HG03520 (cell line): Measurements from ENCODE around the gene NTF4.
A peak's percentile ranks its signal among the peaks of the same experiment; 100 is the strongest.
"Not testable (repeated sequence)": the region's sequence is repeated elsewhere in the genome, so short reads cannot be mapped to it uniquely, and the experiment has no call there.

Source experiments
- ATAC-seq: cut with Tn5 transposase; IDR thresholded peaks from one replicate; pipeline ENCODE4 v1.9.1; 2021; ENCODE audit warnings: mild to moderate bottlenecking, moderate library complexity; ENCODE audit not compliant: unreplicated experiment

The NTF4 gene

GRCh38 chr19:49091391-49092038 is 26.9 kb upstream of the NTF4 start:
- ATAC-seq = no peak

GRCh38 chr19:49086296-49086695 is 21.7 kb upstream of the NTF4 start:
- ATAC-seq = no peak

- no peak for ATAC-seq
These were observed 21.2 kb upstream of the NTF4 start for GRCh38 chr19:49085868-49086232.

- ATAC-seq = peak; percentile 79
These were observed 20.6 kb upstream of the NTF4 start, which contains the start of gene SNRNP70 for GRCh38 chr19:49085020-49085867. SNRNP70 (plus strand) TSS chr19:49085451; CDS start chr19:49086415, 964 bp downstream.

DNA sequence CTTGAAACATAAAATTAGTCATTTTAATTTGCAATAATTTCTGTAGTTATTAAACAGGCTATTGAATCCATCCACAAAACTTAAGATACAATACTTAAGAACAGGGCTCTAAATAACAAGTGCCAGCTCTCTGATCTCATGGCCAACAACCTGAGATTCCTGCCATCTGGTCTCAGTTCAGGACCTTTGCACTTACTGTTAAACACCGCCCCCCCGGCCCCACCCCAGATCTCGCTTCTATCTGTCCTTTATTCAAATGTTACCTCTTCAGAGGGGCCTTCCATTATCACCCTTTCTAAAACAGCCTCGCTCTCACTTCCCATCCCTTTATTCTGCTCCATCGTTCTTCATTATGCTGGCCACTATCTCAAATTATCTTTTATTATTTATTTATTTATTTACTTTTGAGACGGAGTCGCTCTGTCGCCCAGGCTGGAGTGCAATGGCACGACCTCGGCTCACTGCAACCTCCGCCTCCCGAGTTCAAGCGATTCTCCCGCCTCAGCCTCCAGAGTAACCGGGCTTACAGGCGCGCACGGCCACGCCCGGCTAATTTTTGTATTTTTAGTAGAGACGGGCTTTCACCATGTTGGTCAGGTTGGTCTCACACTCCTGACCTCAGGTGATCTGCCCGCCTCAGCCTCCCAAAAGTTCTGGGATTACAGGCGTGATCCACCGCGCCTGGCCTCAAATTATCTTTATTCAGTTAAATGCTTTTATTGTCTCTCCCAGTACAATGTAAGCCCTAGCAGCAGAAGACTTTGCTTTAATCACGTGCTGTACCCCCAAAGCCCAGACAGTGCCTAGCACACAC is 19.8 kb upstream of the NTF4 start:
- no peak for ATAC-seq

DNA sequence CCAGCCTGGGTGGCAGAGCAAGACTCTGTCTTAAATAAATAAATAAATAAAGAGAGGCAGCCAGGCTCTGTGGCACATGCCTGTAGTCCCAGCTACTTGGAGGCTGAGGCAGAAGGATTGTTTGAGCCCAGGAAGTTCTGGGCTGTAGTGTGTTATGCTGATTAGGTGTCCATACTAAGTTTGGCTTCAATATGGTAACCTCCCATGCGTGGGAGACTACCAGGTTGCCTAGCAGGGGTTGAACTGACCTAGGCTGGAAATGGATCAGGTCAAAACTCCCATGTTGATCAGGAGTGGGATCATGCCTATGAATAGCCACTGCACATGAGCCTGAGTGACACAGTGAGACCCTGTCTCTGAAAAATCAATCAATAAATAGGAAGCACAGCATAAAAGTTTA is 16.7 kb upstream of the NTF4 start:
- no peak for ATAC-seq

- no peak for ATAC-seq
These were observed 15.8 kb upstream of the NTF4 start for GRCh38 chr19:49080392-49080791.

DNA sequence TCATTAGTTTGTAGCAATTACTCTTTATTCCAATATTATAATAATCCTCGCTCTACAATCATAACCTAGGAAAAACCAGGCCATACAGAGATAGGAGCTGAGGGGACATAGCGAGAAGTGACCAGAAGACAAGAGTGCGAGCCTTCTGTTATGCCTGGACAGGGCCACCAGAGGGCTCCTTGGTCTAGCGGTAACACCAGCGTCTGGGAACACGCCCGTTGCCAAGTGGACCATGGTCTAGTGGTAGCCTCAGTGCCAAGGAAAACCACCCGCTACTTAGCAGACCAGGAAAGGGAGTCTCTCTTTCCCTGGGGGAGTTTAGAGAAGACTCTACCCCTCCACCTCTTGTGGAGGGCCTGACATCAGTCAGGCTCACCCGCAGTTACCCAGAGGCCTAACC is 10.3 kb upstream of the NTF4 start:
- ATAC-seq = not testable (repeated sequence)

DNA sequence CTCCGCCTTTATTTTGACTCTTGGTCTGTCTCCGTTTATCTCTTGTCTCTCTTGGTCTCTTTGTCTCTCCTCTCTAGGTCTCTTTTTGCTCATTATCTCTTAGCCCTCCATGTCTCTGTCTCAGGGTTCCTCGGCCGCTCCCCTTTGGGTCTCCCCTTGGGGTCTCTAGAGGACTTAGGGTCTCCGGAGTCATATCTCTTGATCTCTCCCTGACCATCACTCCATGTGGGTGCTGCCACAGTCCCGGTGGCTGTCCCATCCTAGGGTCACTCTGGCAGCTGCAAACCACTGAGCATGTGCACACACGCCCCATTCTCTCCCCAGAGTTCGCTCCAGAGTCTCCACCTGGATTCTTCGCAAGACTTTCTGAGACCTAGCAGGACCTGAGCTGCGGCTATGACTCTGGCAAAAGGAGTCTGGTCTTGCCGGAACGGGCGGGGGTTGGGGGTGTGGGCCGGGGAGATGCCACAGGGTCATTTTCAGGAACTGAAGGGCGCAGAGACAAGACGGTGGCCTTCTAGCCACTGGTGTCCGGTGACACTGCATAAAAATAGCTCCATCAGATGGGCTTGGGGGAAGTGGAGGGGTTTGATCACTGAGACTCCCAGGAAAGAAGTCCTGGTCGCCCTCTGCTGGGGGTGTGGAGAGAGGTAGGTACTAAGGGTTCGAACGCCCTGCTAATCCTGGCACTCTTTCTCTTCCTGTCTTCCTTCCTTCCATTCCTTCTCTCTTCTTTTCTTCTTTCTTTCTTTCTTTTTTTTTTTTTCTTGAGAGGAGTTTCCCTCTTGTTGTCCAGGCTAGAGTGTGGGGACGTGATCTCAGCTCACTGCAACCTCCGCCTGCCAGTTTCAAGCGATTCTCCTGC is 9.1 kb upstream of the NTF4 start:
- ATAC-seq = no peak

- ATAC-seq = no peak
These were observed 7.4 kb upstream of the NTF4 start for GRCh38 chr19:49071860-49072547.

DNA sequence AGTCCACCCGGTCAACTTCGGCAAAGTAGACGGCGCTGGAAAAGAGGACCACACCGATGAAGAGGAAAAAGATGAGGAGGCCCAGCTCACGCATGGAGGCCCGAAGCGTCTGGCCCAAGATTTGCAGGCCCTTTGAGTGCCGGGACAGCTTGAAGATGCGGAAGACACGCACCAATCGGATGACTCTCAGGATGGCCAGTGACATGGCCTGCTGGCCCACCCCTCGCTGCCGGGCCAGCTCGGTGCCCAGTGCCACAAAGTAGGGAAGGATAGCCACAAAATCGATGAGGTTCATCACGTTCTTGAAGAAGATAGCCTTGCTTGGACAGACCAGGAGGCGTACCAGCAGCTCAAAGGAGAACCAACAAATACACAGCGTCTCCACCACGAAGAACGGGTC is 5.8 kb upstream of the NTF4 start:
- no peak for ATAC-seq

GRCh38 chr19:49069026-49069425 is 4.4 kb upstream of the NTF4 start:
- ATAC-seq = no peak

DNA sequence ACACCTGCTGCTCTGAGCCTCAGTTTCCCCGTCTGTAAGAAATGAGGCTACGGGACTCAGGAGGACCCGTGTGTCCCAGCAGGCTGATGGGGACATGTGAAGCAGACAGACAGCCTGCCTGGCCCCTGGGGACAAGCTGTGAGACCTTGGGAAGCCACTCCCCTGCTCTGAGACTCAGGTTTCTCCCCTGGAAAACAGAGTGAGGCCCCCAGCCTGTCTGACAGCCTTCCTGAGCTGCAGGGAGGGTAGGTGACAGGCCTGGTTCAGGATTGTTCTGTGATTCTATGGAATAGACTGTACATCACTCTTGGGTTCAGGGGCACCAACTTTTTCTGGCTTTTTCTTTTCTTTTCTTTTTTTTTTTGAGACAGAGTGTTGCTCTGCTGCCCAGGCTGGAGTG is 2.9 kb upstream of the NTF4 start:
- no peak for ATAC-seq

DNA sequence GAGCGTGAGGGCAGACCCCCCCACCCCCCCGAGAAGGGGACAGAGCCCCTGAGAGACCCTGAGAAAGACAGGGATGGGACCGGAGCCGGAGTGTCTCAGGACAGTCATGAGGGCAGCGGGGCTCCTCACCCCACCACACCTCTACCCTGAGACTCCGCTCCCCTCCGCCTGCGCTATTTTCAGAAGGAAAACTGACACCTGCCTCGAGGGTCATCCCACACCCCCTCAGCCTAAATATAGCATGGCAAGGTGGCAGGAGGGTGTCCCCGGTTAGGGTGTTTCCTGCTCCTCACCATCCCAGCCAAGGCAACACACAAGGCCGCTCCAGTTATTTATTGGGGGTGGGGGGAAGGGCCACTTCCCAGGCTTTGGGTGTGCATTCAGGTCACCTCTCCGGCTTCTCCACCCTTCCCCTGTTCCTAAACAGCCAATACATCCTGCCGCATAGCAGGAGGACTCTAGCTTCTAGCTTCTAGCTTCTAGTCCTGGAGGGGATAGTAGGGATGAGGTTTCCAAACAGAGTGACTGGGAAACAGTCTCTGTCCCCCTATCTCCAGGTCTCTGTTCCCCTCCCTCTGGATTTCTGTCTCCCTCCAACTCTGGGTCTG is 1.4 kb upstream of the NTF4 start:
- no peak for ATAC-seq

GRCh38 chr19:49064029-49064629 is 489 bp downstream of the NTF4 start:
- no peak for ATAC-seq

DNA sequence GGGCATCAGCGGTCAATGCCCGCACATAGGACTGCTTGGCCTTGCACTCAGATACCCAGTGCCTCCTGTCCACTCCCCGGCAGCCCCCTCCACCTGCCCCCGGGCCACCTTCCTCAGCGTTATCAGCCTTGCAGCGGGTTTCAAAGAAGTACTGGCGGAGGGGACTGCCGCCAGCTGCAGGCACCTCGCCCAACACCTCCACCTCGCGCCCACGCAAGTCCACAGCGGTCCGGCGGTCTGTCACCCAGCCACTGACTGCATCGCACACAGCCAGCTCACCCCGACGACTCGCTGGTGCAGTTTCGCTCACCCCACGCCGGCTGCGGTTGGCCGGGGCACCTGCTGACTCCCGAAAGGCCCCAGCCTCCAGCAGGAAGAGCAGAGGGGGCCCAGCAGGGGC is 3.2 kb downstream of the NTF4 start:
- ATAC-seq = no peak

GRCh38 chr19:49061000-49061399 is 3.6 kb downstream of the NTF4 start:
- no peak for ATAC-seq

DNA sequence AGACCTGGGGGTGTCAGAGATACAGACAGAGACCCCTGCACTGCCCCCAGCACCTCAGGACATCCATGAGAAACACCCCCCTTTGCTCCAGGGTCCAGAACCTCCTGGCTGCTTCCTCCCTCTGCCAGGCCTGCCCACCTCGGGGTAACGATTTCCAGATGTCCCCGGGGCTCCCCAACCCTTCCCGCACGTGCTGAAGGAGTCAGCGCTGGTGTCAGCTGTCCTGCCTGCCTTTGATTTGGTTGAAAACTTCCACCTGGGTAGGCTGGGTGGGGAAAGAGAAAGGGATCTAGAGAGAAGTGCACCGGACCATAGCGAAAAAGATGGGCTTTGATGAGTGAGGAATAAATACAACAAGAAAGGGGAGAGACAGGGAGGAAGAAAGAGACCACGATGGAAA is 5.6 kb downstream of the NTF4 start:
- ATAC-seq = no peak

DNA sequence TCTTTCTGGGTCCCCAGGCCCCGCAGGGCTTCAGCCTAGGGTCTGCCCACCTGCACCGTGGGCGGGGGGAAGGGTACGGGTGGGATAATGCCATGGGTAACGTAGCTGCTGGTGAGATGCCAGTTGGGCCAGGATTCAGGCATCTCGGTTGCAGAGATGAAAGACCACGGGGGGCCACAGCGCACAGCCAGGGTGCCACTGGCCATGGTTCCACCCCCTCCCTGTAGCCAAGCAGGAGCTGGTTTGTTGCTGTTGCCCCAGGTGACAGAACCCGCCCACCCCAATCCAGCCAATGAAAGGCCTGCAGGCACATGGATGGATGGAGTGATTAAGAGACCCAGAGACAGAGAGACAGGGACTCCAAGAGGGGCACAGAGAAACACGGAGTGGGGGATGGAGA is 6.1 kb downstream of the NTF4 start:
- no peak for ATAC-seq
